HG03565 (cell line): ENCODE measurements around the gene CENPB.
A peak's percentile ranks its signal among the peaks of the same experiment; 100 is the strongest.
"Not testable (repeated sequence)": the region's sequence is repeated elsewhere in the genome, so short reads cannot be mapped to it uniquely, and the experiment has no call there.

Experiments
- ATAC-seq: cut with Tn5 transposase; IDR thresholded peaks from one replicate; pipeline ENCODE4 v1.9.1; 2021; ENCODE audit warnings: mild to moderate bottlenecking, moderate library complexity; ENCODE audit not compliant: unreplicated experiment

Gene CENPB

DNA sequence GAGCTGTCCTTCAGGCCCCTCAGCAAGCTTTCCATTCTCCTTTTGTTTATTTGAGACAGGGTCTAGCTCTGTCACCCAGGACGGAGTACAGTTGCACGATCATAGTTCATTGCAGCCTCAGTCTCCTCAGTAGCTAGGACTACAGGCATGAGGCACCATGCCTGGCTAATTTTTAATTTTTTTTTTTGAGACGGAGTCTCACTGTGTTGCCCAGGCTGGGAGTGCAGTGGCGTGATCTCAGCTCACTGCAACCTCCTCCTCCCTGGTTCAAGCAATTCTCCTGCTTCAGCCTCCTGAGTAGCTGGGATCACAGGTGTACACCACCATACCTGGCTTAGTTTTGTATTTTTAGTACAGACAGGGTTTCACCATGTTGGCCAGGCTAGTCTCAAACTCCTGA is 2.7 kb upstream of the CENPB start:
- ATAC-seq, result not testable (repeated sequence)

DNA sequence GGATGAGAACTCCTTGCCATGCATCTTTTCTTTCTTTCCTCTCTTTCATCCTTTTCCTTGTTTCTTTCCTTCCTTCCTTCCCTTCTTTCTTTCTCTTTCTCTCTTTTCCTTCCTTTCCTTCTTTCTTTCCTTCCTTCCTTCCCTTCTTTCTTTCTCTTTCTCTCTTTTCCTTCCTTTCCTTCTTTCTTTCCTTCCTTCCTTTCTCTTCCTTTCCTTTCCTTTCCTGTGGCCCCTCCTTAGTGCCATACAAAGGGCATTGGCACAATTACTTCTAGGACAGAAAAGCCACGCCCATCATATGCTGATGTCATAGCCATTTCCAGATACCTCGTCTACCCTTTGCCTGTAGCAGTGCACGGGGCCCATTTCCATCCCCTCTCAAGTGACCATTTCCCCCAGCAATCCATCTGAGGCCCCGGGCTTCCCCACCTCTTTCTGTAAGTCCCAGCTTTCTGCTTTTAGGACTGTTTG is 2.2 kb upstream of the CENPB start:
- ATAC-seq, result no peak

DNA sequence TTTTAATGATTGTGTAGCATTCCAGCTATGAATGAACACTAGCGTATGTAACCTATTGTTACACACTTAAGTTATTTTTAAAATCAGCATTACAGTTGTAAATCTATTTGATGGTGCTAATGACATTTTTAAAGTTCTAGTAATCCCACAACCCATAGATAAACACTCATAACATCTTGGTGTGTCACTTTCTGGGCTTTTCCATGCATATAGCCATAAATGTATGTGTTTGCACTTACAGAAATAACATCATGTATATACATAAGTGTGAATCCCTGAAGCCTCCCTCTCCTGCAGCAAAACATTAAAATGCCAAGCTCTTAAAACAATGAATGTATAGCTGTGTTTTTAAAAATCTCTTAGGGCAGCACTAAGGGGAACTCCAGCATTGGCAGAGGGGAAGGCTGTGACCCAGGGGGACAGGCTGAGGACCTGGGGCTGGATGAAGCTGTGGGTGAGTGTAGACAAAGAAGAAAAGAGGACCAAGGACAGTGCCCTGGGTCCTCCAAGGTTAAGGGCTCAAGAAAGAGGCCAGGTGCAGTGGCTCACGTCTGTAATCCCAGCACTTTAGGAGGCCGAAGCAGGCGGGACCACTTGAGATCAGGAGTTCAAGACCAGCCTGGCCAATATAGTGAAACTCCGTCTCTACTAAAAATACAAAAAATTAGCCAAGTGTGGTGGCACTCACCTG is 929 bp upstream of the CENPB start:
- no peak for ATAC-seq

DNA sequence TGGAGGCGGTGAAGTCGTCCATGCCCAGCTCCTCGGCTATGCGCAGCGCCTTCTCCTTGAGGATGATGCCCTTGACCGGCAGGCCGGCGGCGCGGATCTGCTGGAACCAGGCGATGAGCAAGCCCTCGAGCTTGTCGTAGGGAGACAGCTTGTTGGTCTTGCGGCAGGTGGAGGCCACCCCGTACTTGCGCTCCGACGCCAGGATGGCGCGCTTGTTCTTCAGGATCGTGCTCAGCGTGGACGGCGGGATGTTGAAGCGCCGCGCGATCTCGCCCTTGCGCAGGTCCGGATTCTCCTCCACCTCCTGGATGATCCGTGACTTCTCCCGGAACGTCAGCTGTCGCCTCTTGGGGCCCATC is 435 bp downstream of the CENPB start:
- ATAC-seq, result peak; percentile 15

DNA sequence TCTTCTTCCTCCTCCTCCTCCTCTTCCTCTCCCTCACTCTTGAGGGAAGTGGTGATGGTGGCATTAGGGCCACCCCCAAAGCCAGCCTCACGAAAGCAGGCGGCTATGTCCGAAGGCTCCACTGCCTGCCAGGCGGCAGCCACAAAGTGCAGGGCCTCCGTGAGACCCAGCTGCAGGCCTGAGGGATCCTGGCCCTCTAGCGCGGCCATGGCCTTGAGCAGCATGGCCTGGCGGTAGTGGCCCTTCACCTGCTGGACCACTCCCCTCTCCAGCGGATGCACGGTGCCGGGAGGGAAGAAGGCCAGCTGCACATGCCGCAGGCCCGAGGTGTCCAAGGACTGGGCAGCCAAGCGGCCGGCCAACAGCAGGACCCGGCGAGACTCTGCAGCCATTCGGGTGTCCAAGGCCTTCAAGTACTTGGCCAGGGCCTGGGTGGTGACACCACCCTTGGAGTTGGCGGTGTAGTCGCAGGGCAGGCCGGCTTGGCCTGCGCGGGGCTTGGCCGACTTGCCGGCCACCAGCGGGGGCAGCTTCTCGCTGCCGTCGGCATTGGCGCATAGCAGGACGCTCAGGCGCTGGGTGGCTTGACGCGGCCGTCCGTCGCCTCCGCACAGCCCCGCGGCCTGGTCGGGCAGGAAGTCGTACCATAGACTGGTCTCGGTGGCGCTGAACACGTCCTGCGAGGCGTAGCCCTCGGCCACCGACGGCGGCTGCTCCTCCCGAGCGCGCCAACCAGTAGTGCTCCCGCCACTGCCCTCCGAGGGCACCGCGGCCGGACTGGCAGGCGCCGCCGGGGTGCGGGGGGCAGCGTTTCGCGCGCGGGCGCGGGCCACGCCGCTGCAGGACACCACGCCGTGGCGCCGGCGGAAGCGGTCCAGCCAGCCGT is 1.1 kb downstream of the CENPB start:
- no peak for ATAC-seq

DNA sequence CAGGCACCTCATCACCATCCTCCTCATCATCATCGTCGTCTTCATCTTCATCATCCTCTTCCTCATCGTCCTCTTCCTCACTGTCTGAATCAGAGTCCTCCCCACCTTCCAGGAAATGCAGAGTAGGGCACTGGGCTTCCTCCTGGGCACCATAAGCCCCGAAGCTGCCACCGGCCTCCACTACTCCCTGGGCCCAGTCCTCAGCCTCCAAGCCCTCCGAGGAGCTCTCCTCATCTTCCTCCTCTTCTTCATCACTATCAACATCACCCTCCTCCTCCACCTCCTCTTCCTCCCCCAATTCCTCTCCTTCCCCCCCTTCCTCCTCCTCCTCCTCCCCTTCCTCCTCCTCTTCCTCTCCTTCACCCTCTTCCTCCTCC is 1.7 kb downstream of the CENPB start:
- ATAC-seq, result no peak

DNA sequence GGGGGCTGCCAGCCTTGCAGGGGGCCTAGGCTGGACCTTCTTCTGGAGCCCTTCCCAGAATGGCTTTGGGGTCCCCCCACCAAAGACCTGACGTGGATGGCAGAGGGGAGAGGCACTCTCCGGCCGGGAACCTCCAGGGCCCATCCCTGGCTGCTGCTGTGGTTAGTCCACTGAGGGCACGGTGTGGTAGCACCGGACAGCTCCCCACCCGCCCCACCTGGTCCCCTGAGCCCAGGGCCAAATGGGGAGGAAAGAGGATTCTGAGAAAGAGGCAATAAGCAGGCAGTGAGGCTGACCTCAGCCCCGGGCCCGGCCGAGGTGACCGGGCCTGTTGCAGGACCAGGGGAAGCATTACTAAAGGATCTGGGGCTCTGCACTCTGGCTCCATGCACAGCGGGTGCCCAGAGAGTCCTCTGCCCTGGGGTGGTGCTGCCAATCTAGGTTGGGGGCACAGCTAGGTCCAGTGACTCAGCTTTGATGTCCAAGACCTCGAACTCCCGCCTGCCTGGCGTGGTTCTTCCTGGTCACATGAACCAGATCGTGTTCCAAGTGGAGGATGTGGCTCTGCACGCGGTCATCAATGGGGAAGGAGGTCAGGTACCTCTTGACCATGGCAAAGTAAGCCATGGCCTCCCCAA is 2.2 kb downstream of the CENPB start:
- no peak for ATAC-seq

DNA sequence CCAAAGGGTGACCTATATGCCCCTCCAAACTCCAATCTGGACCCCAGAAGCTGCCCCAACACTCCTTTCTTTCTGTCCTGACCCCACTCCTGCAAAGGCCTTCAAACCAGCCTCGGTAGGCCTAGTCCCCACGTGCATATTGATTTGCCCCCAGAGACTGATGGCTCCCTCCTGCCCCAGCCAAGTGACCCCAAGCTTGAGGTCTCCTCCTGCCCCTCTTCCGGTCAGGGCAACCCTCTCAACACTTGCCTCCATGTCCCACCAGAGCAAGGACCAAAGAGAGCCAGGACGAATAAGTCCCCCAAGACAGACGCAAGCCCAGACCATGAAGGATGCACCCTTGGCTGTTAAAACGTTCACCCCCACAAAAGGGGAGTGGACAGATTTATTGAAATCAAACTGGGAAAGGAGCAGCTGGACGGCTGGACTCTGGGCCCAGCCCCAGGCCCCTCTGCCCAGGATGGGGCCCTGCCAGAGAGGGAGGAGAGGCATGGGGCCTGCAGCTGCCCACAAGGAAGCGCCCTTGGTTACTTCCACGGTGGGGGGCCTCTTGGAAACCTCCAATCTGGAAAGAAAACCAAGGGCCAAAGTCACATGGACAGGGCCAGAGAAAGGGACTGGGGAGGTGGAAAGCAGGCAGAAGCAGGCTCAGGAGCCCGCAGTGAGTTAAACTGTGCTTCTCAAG is 2.9 kb downstream of the CENPB start:
- ATAC-seq, result no peak

DNA sequence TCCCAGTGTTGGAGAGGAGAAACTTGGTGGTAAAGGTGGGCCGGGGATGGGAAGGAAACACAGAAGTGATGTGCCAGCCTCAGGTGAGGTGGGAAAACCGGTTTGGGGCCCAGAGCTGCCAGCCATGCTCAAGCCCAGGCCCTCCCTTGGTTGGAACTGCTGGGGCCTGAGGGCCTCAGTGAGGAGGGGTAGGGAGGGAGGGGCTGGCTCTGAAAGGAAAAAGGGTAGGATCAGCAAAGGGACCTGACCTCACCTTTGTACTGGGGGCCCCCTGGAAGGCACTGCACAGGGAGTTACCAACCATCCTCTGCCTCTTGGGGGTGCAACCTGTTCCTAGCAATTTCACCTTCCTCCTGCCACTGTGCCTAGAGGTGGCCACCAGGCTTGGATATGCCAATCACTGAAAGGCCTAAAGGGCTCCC is 3.5 kb downstream of the CENPB start:
- ATAC-seq, result no peak

DNA sequence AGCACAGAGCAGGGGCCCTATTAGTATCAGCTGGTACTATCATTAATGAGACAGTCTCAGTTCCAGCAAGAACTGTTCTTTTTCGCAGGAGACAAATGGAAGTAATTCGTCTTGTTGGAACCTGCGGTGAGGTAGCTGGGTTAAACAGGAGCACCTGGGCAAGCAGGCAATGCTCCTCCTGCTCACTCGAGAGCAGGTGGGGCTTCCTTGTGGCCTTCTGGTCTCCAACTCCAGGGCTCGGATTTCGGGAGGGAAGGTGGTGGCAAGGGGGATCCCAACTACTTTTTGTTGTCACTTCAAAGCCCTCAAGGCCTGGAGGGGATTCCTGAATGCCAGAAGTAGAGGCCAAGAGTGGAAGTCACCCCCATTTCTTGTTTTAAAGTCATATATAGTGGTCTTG is 3.9 kb downstream of the CENPB start:
- ATAC-seq, result no peak

DNA sequence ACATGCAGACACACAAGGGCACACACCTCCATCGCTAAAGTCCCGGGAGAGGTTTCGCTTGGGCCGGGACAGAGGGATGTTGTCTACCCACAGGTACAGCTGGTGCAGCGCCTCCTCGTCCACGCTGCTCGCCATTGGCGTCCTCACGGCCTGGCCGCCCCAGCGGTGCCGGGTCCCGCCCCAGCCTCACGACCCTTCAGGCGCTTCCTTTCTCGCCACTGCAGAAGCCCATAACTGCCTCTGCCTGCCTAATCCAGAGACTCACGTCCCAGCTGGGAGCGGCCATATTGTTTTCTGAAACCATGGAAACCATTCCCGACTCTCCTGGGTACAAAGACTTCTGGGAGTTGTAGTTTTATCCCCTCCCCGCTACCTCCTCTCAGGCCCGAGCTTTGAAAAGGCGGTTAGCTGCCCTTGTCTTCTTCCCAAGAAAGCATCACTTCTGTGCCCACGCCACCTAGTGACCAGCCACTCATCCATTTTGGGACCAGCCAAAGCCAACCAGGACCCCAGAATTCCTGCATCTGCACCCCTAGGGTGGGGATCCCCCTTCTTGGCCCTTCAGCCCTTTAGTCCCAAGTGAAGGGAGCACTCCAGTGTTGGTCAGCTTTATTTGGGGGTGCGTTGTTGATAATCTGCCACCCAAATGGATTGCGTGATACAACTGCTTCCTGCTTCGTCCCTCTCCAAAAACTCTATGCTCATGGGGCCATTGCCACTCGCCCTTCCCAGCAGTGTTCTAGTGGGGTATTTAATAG is 5.2 kb downstream of the CENPB start, which contains the start of gene SPEF1:
Gene SPEF1 (minus strand): TSS at position 296 of the 758 bp plus-strand sequence. CDS start 161 bp downstream, at position 135.
- ATAC-seq, result no peak

DNA sequence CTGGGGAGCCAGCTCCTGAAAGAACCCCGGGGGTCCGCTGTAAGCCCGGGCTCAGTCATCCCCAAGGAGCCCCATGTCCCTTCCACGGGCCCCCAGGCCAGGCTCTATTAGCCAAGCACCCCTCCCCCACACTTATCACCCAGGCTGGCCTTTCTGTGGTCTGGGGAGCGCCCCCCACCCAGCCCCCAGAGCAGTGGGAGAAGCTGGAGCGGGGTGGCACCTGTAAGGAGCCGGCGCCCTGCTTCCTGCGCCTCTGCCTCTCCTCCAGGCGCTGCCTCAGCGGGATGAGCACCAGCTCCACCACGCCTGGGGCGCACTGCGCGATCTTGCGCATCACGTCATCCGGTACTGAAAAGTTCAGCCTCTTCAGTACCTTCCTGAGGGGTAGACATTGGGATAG is 7.6 kb downstream of the CENPB start:
- ATAC-seq, result no peak

DNA sequence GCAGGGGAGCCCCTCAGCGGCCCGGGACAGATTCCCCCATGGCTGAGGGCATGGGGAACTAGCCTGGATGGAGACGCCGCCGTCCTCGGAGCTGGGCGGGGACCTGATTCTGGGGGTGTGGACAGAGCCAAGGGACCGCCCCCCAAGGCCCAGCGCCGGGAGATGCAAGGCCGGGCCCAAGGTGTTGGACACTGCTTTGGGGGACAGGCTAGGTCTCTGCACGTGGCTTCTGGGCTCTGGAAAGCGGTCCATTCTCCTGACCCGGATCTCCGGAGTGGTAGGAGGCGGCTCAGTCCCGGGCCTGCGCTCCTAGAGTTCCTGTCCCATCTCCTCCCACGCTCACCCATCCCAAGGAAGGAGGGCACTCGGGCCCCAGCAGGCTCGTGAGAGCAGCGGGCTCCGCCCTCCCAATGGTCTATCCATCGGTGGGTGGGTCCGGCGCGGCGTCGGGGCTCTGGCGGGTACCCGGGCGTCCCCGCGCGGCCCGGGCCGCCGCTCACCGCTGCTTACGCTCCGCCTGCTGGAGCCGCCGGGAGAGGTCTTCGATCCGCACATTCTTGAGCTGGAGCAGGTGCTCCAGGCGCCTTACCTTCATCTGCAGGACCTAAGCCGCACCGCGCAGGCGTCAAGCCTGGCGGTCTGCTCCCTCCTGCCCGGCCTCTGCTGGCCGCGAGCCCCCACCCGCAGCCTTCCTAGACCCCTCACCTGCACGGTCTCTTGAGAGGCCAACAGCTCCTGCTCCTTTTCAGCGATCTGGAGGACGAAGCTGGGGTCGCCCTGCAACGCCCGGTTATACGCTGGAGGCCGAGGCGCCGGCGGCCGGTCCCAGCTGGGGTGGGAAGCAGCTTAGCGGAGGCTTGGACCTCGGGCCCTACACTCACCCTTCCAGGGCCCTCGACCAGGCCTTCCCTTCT is 8.6 kb downstream of the CENPB start:
- no peak for ATAC-seq

DNA sequence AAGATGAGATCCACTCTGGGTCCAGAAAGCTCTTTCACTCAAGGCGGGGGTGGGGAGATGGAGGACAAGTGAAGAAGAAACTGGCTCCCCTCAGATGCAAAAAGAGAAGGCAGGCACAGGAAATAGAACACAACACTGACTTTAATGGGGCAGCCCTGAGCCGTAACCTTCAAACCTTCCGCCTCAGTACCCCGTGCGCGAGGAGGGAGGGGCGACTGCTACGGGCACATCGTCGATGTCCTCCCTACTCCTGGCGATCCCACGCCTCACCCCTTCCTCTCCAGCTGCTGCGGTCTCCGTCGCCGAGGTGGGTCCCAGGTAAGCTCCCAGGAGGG is 9.2 kb downstream of the CENPB start:
- no peak for ATAC-seq

DNA sequence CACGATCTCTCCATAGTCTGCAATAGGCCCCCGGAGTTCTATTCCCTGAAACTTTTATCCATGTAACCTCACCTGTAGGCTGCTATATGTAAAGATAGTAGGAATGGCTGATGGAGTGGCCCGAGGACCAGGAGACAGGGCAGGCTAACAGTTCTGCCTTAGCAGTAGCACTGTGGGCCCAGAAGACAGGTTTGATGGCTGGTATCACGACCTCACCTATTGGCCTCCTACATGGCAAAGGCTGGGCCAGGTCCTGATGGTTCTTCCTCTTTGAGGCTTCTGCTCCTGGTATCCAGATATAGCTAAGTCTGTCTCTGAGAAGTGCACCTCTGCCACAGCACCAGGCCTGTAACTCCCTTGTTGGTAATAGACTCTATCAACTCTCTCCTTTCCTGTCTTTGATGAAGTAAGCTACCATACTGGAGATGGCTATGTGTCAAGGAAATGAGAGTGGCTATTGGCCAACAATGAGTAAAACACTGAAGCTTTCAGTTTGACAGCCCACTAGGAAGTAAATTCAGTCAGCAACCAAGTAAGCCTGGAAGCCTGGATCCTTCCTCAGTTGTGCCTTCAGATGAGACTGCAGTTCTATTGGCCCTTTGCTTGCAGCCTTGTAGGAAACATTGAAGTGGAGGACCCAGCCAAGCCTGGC is 11.0 kb downstream of the CENPB start:
- ATAC-seq, result no peak

DNA sequence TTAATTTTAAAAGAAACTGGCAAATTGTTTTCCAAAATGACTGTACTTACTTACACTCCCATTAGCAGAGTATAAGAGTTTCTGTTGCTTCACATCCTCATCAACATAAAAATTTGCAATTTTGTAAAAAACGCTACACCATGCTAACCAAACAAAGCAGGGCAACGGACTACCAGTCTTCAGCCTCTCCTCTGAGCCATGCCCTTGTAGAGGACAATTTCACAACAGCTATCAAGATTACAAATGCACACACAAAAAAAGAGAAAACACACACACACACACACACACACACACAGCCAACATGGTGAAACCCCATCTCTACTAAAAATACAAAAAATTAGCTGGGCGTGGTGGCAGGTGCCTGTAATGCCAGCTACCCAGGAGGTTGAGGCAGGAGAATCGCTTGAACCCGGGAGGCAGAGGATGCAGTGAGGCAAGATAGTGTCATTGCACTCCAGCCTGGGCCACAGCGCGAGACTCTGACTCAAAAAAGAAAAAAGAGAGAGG is 14.9 kb downstream of the CENPB start:
- ATAC-seq, result no peak

DNA sequence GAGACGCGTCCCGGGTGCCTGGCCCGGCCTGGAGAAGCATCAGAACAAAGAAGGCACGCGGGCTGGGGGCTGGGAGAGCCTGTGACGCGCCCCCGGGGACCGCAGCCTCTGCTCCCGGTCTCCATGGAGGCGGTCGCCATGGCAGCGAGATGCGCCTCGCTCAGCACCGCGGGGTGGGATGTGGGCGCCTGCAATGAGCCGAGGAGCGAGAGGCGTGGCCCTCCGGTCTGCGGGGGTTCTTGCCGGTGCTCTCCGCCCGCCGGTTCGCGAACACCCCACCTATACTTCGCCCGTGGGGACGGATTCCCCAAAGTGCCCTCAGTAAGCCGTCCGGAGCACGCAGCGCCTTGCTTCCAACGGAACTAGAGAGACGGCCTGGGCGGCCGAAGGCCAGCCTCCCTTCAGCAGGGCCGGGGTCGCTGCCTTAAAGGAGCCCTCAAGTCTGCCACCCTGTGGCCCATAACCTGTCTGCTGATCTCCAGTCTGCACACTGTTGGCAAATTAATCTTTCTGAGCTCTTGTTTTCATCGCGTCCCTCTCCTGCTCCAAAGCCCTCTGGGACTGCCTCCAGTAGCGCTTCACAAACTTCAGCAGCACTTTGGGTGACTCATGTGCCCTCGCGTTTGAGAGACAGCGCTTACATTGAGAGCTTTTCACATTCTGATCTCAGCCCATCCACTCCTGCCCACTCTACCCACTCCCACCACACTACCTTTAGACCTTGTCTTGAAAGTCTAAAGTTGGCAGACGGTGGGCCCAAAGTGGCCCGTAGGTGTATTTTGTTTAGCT is 18.0 kb downstream of the CENPB start:
- no peak for ATAC-seq
